ENCODE results near the gene METTL14. TPM values are rescaled to one million over a fixed set of nuclear protein-coding genes. Genes with fewer than 3 reads are reported as not detected.

Gene METTL14
- total RNA-seq, 2 experiments from 2014 or later = 46.1 to 48.3 TPM

GRCh38 chr4:118718511-118719170 is 33.4 kb downstream of the METTL14 start:
- Mint-ChIP-seq H3K4me3 (no peak overlapping the region), H3K4me1 (no peaks in the 10 kb centered on the region), H3K9me3 (no peaks in the 10 kb centered on the region), H3K27me3 (no peaks in the 10 kb centered on the region), H3K27ac (no peak overlapping the region), H3K36me3 (ENCODE audit: low read depth) (peaks cover 12% of the 10 kb centered on the region)
- ChIA-PET POLR2A (no interaction called here), CTCF (no interaction called here)
- DNase-seq = no peak

- POLR2A ChIA-PET = no interaction called here
- H3K36me3 Mint-ChIP-seq (ENCODE audit: low read depth) = peaks cover 24% of the 10 kb centered on the region
- no peaks in the 10 kb centered on the region for H3K9me3 Mint-ChIP-seq
- H3K27me3 Mint-ChIP-seq = no peaks in the 10 kb centered on the region
- no peak overlapping the region for H3K4me3 Mint-ChIP-seq
- CTCF ChIA-PET = no interaction called here
- H3K27ac Mint-ChIP-seq = no peak overlapping the region
- H3K4me1 Mint-ChIP-seq = peaks cover 3% of the 10 kb centered on the region
- no peak for DNase-seq
Observed at GRCh38 chr4:118721752-118722151, 36.6 kb downstream of the METTL14 start.

GRCh38 chr4:118723369-118723768 is 38.2 kb downstream of the METTL14 start:
- CTCF ChIA-PET = no interaction called here
- peaks cover 7% of the 10 kb centered on the region for H3K4me1 Mint-ChIP-seq
- no peak overlapping the region for H3K4me3 Mint-ChIP-seq
- DNase-seq = no peak
- no peaks in the 10 kb centered on the region for H3K9me3 Mint-ChIP-seq
- peaks cover 27% of the 10 kb centered on the region for H3K36me3 Mint-ChIP-seq (ENCODE audit: low read depth)
- H3K27ac Mint-ChIP-seq = no peak overlapping the region
- POLR2A ChIA-PET = no interaction called here
- no peaks in the 10 kb centered on the region for H3K27me3 Mint-ChIP-seq

GRCh38 chr4:118727360-118727759 is 42.2 kb downstream of the METTL14 start:
- DNase-seq = no peak
- ChIA-PET POLR2A (no interaction called here), CTCF (interaction anchor here (1.2 kb wide), 1 partner anchor 26 kb away, joined by 4 read pairs; no protein-coding TSS in a partner anchor)
- no peaks in the 10 kb centered on the region for H3K9me3 Mint-ChIP-seq
- peaks cover 42% of the 10 kb centered on the region for H3K36me3 Mint-ChIP-seq (ENCODE audit: low read depth)
- H3K27ac Mint-ChIP-seq = no peak overlapping the region
- H3K27me3 Mint-ChIP-seq = no peaks in the 10 kb centered on the region
- no peak overlapping the region for H3K4me3 Mint-ChIP-seq
- H3K4me1 Mint-ChIP-seq = peaks cover 28% of the 10 kb centered on the region

- peaks cover 28% of the 10 kb centered on the region for H3K4me1 Mint-ChIP-seq
- H3K27ac Mint-ChIP-seq = peak overlapping the region; percentile 86
- ChIA-PET POLR2A (no interaction called here), CTCF (no interaction called here)
- peak overlapping the region; percentile 32 for H3K4me3 Mint-ChIP-seq
- H3K36me3 Mint-ChIP-seq (ENCODE audit: low read depth) = peaks cover 42% of the 10 kb centered on the region
- H3K27me3 Mint-ChIP-seq = no peaks in the 10 kb centered on the region
- DNase-seq = peak; percentile 48
- no peaks in the 10 kb centered on the region for H3K9me3 Mint-ChIP-seq
Observed at GRCh38 chr4:118729287-118730286, 44.4 kb downstream of the METTL14 start.

GRCh38 chr4:118730683-118731082 is 45.5 kb downstream of the METTL14 start:
- Mint-ChIP-seq H3K4me3 (no peak overlapping the region), H3K4me1 (peaks cover 28% of the 10 kb centered on the region)
- CTCF ChIA-PET = no interaction called here

GRCh38 chr4:118732591-118733330 is 47.6 kb downstream of the METTL14 start:
- Mint-ChIP-seq H3K27me3 (no peaks in the 10 kb centered on the region), H3K27ac (peak overlapping the region; percentile 46), H3K9me3 (no peaks in the 10 kb centered on the region), H3K36me3 (ENCODE audit: low read depth) (peaks cover 31% of the 10 kb centered on the region), H3K4me3 (no peak overlapping the region), H3K4me1 (peaks cover 25% of the 10 kb centered on the region)
- no peak for DNase-seq
- ChIA-PET CTCF (interaction anchor here (0.7 to 1.6 kb wide), 3 partner anchors 9 to 389 kb away, joined by 3 read pairs; no protein-coding TSS in a partner anchor), POLR2A (no interaction called here)

More at GRCh38 chr4:118730683-118731082, 45.5 kb downstream of the METTL14 start:
- POLR2A ChIA-PET = no interaction called here
- Mint-ChIP-seq H3K9me3 (no peaks in the 10 kb centered on the region), H3K27ac (peak overlapping the region; percentile 86), H3K27me3 (no peaks in the 10 kb centered on the region), H3K36me3 (ENCODE audit: low read depth) (peaks cover 36% of the 10 kb centered on the region)
- no peak for DNase-seq

GRCh38 chr4:118734491-118735205 is 49.5 kb downstream of the METTL14 start:
- Mint-ChIP-seq H3K9me3 (no peaks in the 10 kb centered on the region), H3K4me3 (no peak overlapping the region), H3K27ac (no peak overlapping the region), H3K27me3 (no peaks in the 10 kb centered on the region), H3K36me3 (ENCODE audit: low read depth) (peaks cover 25% of the 10 kb centered on the region), H3K4me1 (peaks cover 17% of the 10 kb centered on the region)
- no peak for DNase-seq
- ChIA-PET POLR2A (no interaction called here), CTCF (no interaction called here)

GRCh38 chr4:118736900-118737299 is 51.7 kb downstream of the METTL14 start:
- Mint-ChIP-seq H3K27me3 (no peaks in the 10 kb centered on the region), H3K4me1 (peaks cover 3% of the 10 kb centered on the region), H3K36me3 (ENCODE audit: low read depth) (peaks cover 25% of the 10 kb centered on the region), H3K4me3 (no peak overlapping the region), H3K27ac (no peak overlapping the region), H3K9me3 (no peaks in the 10 kb centered on the region)
- DNase-seq = no peak
- ChIA-PET POLR2A (no interaction called here), CTCF (no interaction called here)

GRCh38 chr4:118738090-118738489 is 52.9 kb downstream of the METTL14 start:
- no peaks in the 10 kb centered on the region for H3K9me3 Mint-ChIP-seq
- DNase-seq = no peak
- H3K27me3 Mint-ChIP-seq = no peaks in the 10 kb centered on the region
- no peak overlapping the region for H3K4me3 Mint-ChIP-seq
- POLR2A ChIA-PET = no interaction called here
- H3K27ac Mint-ChIP-seq = no peak overlapping the region
- CTCF ChIA-PET = no interaction called here
- peaks cover 19% of the 10 kb centered on the region for H3K36me3 Mint-ChIP-seq (ENCODE audit: low read depth)
- H3K4me1 Mint-ChIP-seq = no peaks in the 10 kb centered on the region

- POLR2A ChIA-PET = interaction anchor here (0.7 kb wide), 1 partner anchor 35 kb away, joined by 3 read pairs; no protein-coding TSS in a partner anchor
- Mint-ChIP-seq H3K9me3 (no peaks in the 10 kb centered on the region), H3K36me3 (ENCODE audit: low read depth) (peaks cover 26% of the 10 kb centered on the region), H3K4me1 (no peaks in the 10 kb centered on the region), H3K27ac (no peak overlapping the region), H3K4me3 (no peak overlapping the region), H3K27me3 (no peaks in the 10 kb centered on the region)
- CTCF ChIA-PET = no interaction called here
- no peak for DNase-seq
Observed at GRCh38 chr4:118739022-118739713, 54.0 kb downstream of the METTL14 start.

GRCh38 chr4:118740869-118741268 is 55.7 kb downstream of the METTL14 start:
- DNase-seq = no peak
- Mint-ChIP-seq H3K27ac (no peak overlapping the region), H3K36me3 (ENCODE audit: low read depth) (peaks cover 29% of the 10 kb centered on the region), H3K27me3 (no peaks in the 10 kb centered on the region), H3K4me3 (no peak overlapping the region), H3K4me1 (no peaks in the 10 kb centered on the region), H3K9me3 (no peaks in the 10 kb centered on the region)
- POLR2A ChIA-PET = no interaction called here
- CTCF ChIA-PET = interaction anchor here (0.8 to 1.1 kb wide), 2 partner anchors 8 to 21 kb away, joined by 3 read pairs; no protein-coding TSS in a partner anchor

Data from activated CD4-positive, alpha-beta T cell treated with anti-CD3 and anti-CD28 coated beads, Interleukin-2, amount 10 ng/mL, durations not matched to agents 7 days and 5 days (primary cell).